ENCODE data around the gene KLHL22. TPM values are rescaled to one million over a fixed set of nuclear protein-coding genes. Genes with fewer than 3 reads are reported as not detected.

The KLHL22 gene
- total RNA-seq, 4 donors from 2014 or later = 38.0 to 76.9 (median 61.0) TPM

- Histone ChIP-seq H3K4me3 (replicated peaks in 1 of 3) (no peak overlapping the region), H3K4me1 (peaks cover 34 to 52% of the 10 kb centered on the region in 2 donors), H3K9me3 (no peaks in the 10 kb centered on the region), H3K27me3 (no peaks in the 10 kb centered on the region), H3K36me3 (peaks cover 0 to 7% of the 10 kb centered on the region in 2 donors), H3K27ac (peak overlapping the region in 2 of 3 donors; percentile 66 to 85)
- WGBS, 2 donors = 73 to 78% methylated on average over 6 to 10 of the region's 10 CpGs
- TF ChIP-seq CTCF (IDR thresholded peaks at IDR 0.05) (no peak), POLR2A (IDR thresholded peaks at IDR 0.05) (no peak)
- intact Hi-C loops (cut with DNase I) = no loop called here
- no peak for DNase-seq
Observed at GRCh38 chr22:20532256-20532993, 36.8 kb upstream of the KLHL22 start.

GRCh38 chr22:20531404-20532201 lies 36.0 kb upstream of the KLHL22 start:
- Histone ChIP-seq H3K4me3 (replicated peaks in 1 of 3) (no peak overlapping the region), H3K9me3 (no peaks in the 10 kb centered on the region), H3K4me1 (peaks cover 32 to 50% of the 10 kb centered on the region in 2 donors), H3K36me3 (peaks cover 0 to 5% of the 10 kb centered on the region in 2 donors), H3K27me3 (no peaks in the 10 kb centered on the region), H3K27ac (peak overlapping the region; percentile 60 to 85 (median 66))
- WGBS, 2 donors = 41 to 48% methylated on average over 12 to 15 of the region's 15 CpGs
- intact Hi-C loops (cut with DNase I) = no loop called here
- TF ChIP-seq CTCF (IDR thresholded peaks at IDR 0.05) = no peak
- peak in 1 of 2 donors; percentile 49 for TF ChIP-seq POLR2A (IDR thresholded peaks at IDR 0.05)
- DNase-seq = peak; percentile 84 to 85

GRCh38 chr22:20531154-20531403 lies 35.5 kb upstream of the KLHL22 start:
- 25 to 33% methylated on average over 1 of the region's 1 CpG for WGBS, 2 donors
- H3K4me3 ChIP-seq (replicated peaks in 1 of 3) = no peak overlapping the region
- H3K4me1 ChIP-seq = peaks cover 31 to 48% of the 10 kb centered on the region in 2 donors
- H3K36me3 ChIP-seq = peaks cover 0 to 5% of the 10 kb centered on the region in 2 donors
- intact Hi-C loops (cut with DNase I) = no loop called here
- no peaks in the 10 kb centered on the region for H3K9me3 ChIP-seq
- TF ChIP-seq POLR2A (IDR thresholded peaks at IDR 0.05) (no peak), CTCF (IDR thresholded peaks at IDR 0.05) (no peak)
- peak overlapping the region; percentile 10 to 85 (median 66) for H3K27ac ChIP-seq
- no peaks in the 10 kb centered on the region for H3K27me3 ChIP-seq
- DNase-seq = no peak

GRCh38 chr22:20530368-20531153 lies 35.0 kb upstream of the KLHL22 start:
- Histone ChIP-seq H3K27ac (peak overlapping the region; percentile 10 to 85 (median 66)), H3K27me3 (no peaks in the 10 kb centered on the region), H3K4me3 (replicated peaks in 1 of 3) (no peak overlapping the region), H3K9me3 (no peaks in the 10 kb centered on the region), H3K4me1 (peaks cover 31 to 48% of the 10 kb centered on the region in 2 donors), H3K36me3 (peaks cover 0 to 5% of the 10 kb centered on the region in 2 donors)
- peak; percentile 36 to 39 for DNase-seq
- 74 to 77% methylated on average over 15 of the region's 15 CpGs for WGBS, 2 donors
- intact Hi-C loops (cut with DNase I) = no loop called here
- TF ChIP-seq POLR2A (IDR thresholded peaks at IDR 0.05) (no peak), CTCF (IDR thresholded peaks at IDR 0.05) (no peak)
